Activated CD4-positive, alpha-beta T cell treated with anti-CD3 and anti-CD28 coated beads for 1 hour (primary cell): ENCODE results near the gene DIP2A.
"Not testable (repeated sequence)": the region's sequence is repeated elsewhere in the genome, so short reads cannot be mapped to it uniquely, and the experiment has no call there.

Experiments
- DNase-seq: peaks from one replicate; pipeline ENCODE4 v3.0.0-alpha.2; 2020

The DIP2A gene

DNA sequence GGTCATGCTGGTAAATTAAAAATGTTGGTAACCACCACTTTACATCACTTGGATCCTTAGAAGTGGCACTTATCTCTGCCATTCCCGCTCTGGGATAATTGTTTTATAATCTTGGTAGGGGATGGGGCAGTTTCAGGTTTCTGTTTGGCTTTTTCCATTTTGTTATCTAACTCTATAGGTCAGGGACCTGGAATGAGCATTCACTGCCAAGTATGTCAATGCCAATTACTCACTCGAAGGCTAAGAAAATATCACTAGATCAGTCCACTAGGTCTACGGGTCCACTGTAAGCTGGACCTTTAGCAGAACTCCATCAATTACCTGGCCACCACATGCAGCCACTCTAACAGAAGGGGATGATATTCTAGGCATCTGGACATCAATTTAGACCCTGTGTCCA lies 4.5 kb upstream of the DIP2A start:
- no peak for DNase-seq

DNA sequence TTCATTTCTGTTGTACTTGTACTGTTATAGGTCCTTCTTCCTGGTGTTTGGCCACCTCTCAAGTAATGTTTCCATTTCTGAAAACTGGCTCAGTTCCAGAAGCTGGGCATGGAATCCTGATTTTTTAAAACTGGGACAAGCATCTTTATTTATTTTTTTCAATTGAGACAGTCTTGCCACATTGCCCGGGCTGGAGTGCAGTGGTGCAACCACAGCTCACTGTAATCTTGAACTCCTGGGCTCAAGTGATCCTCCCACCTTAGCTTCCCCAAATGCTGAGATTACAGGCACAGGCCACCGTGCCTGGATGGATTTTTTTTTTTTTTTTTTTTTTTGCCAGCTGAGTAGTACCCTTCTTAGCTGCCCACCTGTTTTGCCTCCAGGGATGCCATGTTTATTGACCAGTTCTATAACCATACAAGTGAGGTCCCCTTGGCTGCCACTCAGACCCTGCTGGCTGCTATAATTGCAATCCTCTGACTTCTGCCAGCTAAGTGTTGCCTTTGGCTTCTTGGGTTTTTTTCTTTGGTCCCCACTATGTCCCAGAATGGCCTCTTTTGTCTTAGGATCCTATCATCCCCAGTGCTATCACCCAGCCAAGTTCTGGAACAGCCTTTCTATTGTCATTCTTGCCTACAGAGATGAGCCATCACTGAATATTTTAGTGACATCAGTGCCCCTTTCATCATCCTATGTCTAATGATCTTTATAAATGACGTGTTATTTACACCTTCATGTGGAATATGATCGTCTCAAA lies 3.9 kb upstream of the DIP2A start:
- no peak for DNase-seq

DNA sequence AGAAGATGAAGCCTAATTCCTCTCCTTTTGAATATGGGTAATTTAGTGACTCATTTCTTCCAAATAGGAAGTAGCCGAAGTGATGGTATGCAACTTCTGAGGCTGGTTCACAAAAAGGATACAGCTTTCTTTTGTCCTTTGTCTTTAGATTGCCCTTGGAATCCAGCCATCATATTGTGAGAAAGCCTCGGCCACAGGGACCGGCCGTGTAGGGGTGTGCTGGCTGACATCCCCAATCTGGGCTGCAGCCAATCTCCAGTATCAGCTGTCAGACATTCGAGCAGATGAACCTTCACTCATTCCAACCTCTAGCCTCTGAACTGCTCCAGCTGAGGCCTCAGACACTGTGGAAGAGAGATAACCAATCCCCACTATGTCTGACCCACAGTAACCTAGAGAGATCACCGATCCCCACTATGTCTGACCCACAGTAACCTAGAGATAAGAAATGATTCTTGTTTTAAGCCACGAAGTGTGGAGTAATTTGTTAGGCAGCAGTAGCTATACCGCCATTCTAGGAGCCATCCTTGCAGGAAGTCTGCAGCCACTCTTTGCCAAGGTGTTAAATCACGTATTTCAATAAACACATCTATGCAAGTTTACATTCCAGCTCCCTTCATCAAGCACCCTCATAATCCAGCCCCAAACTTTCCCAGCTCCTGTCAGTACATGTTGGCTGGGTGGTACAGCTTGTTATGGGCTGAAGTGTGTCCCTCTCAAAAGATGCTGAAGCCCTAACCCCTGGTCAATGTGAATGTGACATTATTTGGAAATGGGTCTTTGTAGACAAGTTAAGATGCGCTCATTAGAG lies 2.9 kb upstream of the DIP2A start:
- DNase-seq, result no peak

DNA sequence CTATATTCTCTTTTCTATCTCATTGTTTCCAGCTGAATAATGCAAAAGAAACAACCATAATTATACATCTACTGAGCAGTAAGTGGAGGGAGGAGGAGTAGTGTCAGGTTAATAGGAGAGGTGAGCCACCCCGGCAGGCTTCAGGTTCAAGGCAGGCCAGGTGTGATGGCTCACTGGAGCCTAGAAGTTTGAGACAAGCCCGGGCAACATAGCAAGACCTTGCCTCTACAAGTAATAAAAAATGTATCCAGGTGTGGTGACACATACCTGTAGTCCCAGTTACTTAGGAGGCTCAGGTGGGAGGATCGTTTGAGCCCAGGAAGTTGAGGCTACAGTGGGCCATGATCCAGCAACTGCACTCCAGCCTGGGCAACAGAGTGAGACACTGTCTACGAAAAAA lies 1.9 kb upstream of the DIP2A start:
- no peak for DNase-seq

DNA sequence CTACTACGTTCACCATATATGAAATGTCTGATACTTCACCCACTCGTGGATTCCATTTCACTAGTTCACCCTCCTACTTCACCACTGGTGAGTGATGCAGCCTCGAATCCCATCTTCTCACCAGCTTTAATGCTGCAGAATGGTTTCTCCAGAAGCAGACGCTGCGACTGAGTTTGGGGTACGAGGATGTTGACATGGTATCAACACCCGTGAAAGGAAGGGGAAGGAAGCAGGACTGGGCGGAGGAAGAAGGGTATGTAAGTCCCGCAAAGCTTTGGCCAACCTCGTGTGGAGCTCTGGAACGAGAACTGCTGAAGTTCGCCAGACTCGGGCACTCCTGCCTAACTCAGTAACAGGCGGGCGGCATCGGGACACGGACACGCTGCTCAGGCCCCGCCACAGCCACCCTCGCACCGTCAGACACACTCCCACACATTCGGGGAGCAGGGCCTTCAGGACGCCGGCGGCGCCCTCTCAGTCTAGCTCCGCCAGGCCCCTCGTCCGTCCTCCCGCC lies 833 bp upstream of the DIP2A start:
- no peak for DNase-seq

DNA sequence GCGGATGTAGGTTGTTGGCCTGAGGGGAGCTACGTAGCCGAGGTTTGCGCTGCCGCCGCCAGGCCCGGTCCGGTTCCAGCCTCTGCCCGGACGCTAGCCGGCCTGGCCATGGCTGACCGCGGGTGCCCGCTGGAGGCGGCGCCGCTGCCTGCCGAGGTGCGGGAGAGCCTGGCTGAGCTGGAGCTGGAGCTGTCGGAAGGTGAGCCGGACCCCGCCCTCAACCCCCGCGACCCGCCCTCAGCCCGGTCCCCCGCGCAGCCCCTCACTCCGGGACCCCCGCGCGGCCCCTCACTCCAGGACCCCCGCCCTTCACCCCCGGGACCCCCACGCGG lies 299 bp downstream of the DIP2A start:
- DNase-seq, result no peak

DNA sequence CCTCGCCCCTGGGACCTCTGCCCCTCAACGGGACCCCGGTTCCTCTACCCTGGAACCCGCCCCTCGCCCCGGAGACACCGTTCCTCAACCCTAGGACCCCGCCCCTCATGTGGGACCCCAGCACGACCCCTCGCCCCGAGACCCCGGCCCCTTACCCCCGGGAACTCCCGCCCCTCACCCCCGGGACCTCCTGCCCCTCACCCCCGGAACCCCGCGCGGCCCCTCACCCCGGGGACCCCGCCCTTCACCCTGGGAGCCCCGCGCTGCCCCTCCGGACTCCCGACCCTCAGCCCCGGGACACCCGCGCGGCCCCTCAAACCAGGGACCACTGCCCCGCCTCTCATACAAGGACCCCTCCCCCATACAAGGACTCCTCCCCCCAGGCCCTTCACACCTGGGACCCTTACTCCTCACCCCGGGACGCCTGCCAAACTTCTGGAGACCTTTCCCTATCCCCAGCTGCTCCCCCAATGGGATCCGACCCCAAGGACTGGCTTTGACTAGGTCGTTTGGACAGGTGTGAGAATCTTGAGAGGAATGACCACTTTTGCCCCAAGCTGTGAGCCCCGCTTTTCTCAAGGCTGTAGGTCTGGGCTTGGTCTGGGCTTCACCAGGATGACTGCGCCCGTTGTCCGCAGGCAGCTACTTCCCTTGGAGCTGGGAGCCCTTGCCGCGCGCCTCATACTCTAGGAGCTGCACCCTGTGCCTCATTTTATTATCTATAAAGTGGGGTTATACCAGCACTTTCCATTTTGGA lies 843 bp downstream of the DIP2A start:
- DNase-seq, result no peak

DNA sequence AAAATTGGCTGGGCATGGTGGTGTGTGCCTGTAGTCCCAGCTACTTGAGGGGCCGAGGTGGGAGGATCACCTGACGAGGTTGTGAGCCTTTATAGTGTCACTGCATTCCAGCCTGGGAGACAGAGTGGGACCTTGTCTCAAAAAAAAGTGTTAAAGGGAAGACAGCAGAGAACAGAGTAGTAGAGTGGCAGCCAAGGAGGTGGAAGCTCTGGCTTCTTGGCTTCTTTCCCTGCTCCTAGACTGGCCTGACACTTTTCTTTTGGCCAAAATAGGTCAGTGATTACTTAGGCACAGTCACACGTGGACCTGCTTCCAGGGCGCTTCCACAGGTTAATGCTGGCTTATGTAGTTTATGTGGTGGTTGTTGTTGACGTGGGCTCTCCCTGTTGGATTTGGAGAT lies 3.2 kb downstream of the DIP2A start:
- DNase-seq, result no peak

DNA sequence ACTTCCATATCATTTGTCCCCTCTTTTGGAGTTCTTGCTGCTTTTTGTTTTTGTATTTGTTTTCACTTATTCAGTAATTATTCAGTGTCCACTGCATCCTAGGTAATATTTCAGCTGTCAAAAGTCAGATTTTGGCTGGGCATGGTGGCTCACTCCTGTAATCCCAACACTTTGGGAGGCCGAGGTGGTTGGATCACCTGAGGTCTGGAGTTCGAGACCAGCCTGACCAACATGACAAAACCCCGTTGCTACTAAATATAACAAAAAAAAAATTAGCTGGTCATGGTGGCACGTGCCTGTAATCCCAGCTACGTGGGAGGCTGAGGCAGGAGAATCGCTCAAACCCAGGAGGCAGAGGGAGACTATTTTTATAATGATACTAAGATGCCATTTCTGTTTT lies 6.5 kb downstream of the DIP2A start:
- DNase-seq, result not testable (repeated sequence)

DNA sequence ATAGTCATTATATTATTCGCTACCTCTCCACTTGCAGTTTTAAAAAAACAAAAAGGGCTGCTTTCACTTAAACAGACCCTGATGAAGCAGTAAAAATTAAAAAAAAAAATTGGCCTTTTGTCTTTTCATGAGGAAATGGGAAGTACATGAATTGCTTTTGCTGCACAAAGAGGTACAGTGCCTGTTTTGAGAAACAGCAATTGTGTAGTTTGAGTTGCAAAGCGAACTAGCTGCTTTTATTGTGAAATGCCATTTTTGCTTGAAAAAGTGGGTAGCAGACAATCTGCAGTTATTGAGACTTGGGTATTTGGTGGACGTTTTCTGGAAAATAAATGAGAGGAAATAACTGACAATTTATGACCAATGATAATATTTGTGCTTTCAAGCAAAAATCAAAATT lies 7.0 kb downstream of the DIP2A start:
- DNase-seq, result no peak

DNA sequence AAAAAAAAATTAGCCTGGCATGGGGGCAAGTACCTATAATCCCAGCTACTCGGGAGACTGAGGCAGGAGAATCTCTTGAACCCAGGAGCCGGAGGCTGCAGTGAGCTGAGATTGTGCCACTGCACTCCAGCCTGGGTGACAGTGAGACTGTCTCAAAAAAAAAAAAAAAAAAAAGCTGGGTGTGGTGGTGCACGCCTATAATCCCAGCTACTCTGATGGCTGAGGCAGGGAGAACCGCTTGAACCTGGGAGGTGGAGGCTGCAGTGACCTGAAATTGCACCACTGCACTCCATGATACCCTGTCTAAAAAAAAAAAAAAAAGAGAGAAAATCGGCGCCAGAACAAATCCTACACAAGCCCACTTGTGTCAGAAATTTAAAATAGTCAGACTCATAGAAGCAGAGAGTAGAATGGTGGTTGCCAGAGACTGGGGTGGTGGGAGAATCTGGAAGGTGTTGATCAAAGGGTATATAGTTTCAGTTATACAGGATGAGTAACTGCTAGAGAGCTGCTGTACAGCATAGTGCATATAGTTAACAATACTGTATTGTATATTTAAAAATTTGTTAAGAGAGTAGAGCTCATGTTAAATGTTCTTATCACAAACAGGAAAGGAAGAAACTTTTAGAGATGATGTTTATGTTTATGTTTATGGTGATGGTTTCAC lies 9.6 kb downstream of the DIP2A start:
- DNase-seq, result no peak

DNA sequence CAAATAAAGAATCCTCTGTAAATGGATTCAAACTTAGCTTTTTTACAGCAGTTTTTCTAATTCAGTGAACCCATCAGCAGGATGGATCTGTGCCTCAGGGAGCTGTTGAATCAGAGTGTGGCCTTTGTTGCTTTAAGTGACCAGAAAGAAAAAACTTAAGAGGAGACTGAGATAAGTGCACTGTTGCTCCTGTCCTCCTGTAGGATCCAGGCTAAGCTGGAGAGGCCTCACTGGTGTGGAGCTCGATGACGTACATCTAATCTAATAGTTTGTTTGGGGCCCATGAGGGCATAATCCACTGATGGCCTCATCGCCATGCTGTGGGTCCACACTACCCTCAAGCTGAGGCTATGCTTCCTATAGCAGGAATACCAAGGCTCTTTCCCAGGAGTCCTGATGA lies 10.6 kb downstream of the DIP2A start:
- DNase-seq, result no peak

DNA sequence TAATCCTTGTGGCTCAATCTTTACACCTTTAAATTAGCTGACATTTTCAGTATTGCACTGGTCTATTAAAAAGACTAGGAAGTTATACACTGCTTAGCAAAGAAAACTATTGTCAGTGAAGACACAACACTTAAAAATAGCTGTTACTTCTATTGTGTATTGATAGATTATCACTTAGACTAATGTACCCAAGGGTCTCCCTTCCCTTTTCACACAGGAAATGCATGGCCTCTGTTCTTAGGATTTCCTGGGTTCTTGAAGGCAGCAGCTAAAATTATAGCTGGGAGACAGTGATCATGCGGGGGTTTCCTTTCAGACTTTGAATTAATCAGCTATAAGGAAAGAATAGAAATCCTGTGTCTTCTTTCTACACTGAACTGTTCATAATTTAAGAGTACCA lies 12.8 kb downstream of the DIP2A start:
- DNase-seq, result no peak

DNA sequence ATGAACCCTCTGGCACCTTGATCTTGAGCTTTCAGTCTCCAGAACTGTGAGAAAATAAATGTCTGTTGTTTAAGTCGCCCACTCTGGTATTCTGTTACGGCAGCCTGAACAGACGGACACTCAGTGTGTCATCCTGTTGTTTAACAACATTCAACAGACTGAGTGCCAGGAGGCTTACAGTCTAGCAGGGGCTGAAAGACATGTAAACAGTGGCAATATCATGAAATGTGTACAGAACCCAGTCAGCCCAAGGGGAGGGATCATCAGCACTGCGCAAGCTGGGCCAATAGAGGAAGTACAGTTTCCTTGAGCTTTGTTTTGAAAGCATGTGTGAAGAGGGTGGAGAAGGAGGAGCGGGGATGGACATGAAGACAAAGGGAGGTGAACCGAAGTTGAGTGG lies 13.6 kb downstream of the DIP2A start:
- no peak for DNase-seq

DNA sequence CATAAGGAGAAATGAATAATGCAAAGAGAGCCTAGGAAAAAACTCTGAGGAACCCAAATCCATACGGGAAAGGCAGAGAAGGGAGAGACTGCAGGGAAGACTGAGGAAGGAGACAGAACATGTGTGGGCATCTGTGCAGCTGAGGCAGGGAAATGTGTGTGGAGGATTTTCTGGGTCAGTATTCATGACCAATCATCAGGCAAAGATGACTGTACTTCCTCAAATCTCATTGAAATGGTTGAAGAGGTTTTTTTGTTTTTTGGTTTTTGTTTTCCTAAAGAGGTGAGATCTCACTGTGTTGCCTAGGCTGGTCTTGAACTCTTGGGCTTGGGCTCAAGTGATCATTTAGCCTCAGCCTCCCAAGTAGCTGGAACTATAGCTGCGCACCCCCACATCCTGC lies 15.7 kb downstream of the DIP2A start:
- no peak for DNase-seq

DNA sequence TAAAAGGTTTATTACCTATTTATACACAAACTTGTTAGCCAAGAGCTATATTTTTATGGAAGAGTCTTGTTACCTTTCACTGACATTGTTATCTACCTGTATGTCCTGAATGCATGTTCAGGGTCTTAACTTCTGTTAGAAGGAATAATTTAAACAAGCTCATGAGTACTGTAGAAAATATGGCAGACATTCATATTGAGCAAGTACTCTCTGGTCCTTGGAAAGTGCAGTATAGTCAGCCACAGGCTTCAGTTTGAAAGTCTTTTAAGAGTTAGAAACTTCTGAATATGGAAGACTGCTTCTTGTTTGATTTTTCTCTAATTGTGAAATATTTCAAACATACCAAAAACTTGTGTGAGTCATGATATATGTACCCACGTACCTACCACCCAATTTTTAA lies 16.6 kb downstream of the DIP2A start:
- no peak for DNase-seq

DNA sequence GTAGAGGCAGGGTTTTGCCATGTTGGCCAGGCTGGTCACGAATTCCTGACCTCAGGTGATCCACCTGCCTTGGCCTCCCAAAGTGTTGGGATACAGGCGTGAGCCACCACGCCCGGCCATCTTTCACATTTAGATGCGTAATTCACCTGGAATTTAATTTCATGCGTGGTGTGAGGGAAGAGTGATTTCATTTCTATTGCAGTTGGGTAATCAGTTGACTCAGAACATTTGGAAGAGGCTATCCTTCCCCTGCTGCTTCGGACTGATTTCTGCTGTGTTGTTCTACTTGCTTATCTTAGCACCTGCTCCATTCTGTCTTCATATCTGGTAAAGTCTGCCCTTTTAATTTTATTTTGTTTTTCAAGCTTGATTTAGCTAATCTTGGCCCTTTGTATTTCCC lies 19.1 kb downstream of the DIP2A start:
- no peak for DNase-seq

DNA sequence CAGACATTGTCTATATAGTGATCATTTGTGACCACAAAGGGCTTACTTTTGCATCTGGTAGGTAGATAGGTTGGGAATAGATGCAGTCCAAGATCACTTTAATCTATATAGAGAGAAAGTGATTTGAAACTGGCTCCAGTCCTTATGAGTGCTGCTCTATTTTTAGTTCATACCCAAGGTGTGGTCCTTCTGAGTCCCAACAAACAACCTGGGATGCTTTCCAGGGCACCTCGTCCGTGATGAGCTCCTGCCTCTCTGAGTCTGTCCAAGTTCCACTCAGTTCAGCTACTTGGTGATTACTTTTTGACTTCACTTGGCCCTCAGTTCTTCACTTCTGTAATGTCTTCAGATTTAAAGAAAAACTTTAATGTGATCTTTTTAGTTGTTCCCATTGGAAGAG lies 20.2 kb downstream of the DIP2A start:
- no peak for DNase-seq

DNA sequence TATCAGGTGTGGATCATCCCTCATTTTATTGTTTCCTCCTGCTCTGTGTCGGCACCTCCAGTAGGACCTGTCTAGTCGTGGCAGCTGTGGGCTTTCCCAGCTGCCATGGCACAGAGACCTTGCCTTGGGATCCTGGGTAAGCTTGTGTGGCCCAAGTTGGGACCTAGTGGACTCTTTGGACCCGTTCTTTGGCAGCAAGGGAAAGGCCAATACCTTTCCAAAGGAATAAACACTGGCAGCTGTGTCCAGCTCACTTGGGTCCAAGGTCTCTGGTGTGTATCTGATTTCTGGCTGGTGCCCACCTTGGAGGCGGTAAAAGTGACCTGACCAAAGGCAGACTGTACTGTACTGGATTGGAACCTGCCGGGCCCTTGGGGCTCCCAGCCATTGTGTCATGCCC lies 21.8 kb downstream of the DIP2A start:
- DNase-seq, result no peak

DNA sequence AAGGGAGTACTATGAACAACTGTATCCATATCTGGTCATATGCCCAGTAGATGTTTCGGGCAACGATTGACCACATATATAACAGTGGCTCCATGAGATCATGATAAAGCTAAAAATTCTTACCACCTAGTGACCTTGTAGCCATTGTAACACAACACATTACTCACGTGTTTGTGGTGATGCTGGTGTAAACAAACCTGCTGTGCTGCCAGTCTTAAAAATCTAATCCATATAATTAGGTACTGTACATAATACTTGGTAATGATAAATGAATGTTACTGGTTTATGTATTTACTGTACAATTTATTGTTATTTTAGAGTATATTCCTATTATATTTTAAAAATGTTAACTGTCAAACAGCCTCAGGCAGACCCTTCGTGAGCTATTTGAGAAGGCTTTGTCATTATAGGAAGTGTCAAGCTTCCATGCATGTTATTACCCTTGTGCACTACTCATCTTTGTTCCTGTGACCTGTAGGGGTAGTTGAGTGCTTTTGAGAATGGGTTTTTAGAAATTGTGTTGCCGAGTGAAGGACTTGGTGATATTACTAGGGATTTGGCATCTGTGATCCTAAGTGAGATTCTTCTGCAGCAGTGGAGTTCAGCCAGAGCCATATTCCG lies 23.6 kb downstream of the DIP2A start:
- no peak for DNase-seq

DNA sequence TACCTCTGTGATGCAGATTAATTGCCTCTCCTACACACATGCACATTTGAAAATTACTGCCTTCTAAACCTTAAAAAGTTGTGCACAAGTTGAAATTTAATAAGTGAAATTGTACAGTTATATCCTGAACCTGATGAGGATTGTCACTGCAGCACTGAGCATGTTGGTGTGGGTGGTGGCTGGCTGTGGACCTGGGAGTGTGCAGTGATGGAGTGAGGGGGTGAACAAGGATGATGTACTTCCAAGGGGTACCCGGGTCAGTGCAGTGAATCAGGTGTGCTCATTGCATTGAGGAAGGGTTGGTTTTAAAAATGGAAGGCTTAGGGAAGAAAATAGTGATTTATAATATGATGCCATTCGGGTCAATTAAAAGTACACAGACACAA lies 24.1 kb downstream of the DIP2A start:
- no peak for DNase-seq
